Esophagus muscularis mucosa (tissue), 4 donors: ENCODE results near the gene ASAP2. TPM values are rescaled to one million over a fixed set of nuclear protein-coding genes. Genes with fewer than 3 reads are reported as not detected.

Experiments
- DNase-seq: peaks from one replicate; pipeline ENCODE4 v3.0.0-alpha.2; 2017; ENCODE audit errors: extremely low spot score
- H3K27ac ChIP-seq, 4 donors: fragments of 200-600 bp; sonication (generic); replicated peaks in 1 of 4; 1 replicate in 3 of 4; 2 replicates in 1 of 4; pipeline ENCODE4 v1.5.1; 2016 to 2019; ENCODE audit warnings: mild to moderate bottlenecking in 1 of 4
- H3K27me3 ChIP-seq, 4 donors: fragments of 200-600 bp; sonication (generic); one replicate each; pipeline versions ENCODE4 v1.5.1 to v1.6.0; 2016 to 2019
- H3K36me3 ChIP-seq, 4 donors: fragments of 200-600 bp; sonication (generic); one replicate each; pipeline ENCODE4 v1.5.1; 2016 to 2019
- H3K4me1 ChIP-seq, 4 donors: fragments of 200-600 bp; sonication (generic); one replicate each; pipeline ENCODE4 v1.5.1; 2016 to 2019
- H3K4me3 ChIP-seq, 4 donors: fragments of 200-600 bp; sonication (generic); 1 replicate in 2 of 4; 2 replicates in 2 of 4; pipeline ENCODE4 v1.5.1; 2016 to 2019; ENCODE audit warnings: mild to moderate bottlenecking in 4 of 4, moderate library complexity in 1 of 4
- H3K9me3 ChIP-seq, 4 donors: fragments of 200-600 bp; sonication (generic); 1 replicate in 3 of 4; 2 replicates in 1 of 4; pipeline ENCODE4 v1.5.1; 2016 to 2019
- EP300 ChIP-seq: sonication (generic); formaldehyde crosslinking; IDR thresholded peaks from one replicate; pipeline ENCODE4 v1.6.1; 2017; ENCODE audit warnings: antibody characterized with exemption
- POLR2A ChIP-seq: fragments of 450-650 bp; IDR thresholded peaks from one replicate; pipeline ENCODE4 v1.6.1; 2017; ENCODE audit warnings: antibody characterized with exemption, moderate library complexity, mild to moderate bottlenecking, low read depth
- POLR2AphosphoS5 ChIP-seq, 2 donors: sonication (generic); formaldehyde crosslinking; IDR thresholded peaks; one replicate each; pipeline ENCODE4 v1.6.1; 2017; ENCODE audit warnings: antibody characterized with exemption in 2 of 2
- WGBS: methylation state at CpG from one replicate; pipeline ENCODE4 v1.1.5; 2018; 5-methylcytosine and 5-hydroxymethylcytosine counted together
- intact Hi-C: fragments of 100-400 bp; cut with DNase I; formaldehyde crosslinking; loops from one replicate; pipeline ENCODE4 v1.15.1; 2023
- total RNA-seq, 4 donors: library from RNA; depleted of rRNA; stranded (reverse); fragments of >200 nt; gene quantifications; one replicate each; pipeline versions ENCODE4 v1.1.0 to v1.2.1, GENCODE V29; 2016
- TF ChIP-seq, protein P1 (sequence below), 3 experiments: fragments of 200-600 bp in 2 of 3; fragments of 450-650 bp in 1 of 3; sonication (generic) in 2 of 3; IDR thresholded peaks; one replicate each; pipeline ENCODE4 v1.5.1; 2017 to 2019; ENCODE audit warnings: antibody characterized with exemption in 3 of 3, mild to moderate bottlenecking in 2 of 3, moderate library complexity in 1 of 3

Gene ASAP2
- total RNA-seq, 4 donors from 2014 or later, result 18.7 to 24.0 (median 21.3) TPM

DNA sequence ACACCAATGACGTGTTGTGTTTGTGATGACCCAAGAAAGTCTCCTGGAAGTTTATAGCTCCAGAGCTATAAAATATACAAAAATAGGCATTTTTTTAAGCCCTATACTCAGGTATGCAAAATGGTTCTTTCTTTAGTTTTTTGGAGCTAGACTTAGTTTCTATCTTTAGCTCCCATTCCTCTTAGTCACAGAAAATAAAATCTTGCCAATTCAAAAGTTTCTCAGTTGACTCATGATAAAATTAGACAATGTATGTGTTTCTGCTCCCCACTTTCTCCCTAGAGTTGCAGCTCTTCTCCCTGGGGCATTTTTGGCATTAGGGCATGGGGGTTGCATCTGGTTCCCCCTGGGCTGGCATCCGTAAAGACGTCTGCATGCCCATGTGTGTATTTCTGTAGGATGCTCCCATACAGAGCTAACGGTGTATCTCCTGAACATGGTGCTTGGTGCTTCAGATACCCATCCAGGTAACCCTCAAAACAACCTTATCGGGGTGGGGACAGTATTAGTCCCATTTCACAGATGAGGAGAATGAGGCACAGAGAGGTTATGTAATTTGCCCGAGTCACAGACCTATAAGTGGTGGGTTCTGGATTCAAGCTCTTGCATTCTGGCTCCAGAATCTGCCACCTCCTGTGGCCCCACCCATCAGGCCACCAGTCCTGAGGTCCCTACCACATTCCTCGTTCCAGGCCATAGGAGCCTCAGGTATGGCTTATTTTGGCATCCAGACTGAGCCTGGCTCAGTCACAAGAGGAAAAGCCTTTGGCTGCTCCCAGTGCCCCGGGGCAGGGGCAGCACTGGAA is 43.1 kb upstream of the ASAP2 start:
- intact Hi-C loops, result no loop called here
- Histone ChIP-seq H3K27ac (peak overlapping the region in 3 of 4 donors; percentile 12 to 26 (median 22)), H3K4me1 (peaks cover 0 to 32% (median 14%) of the 10 kb centered on the region in 4 donors), H3K9me3 (no peaks in the 10 kb centered on the region), H3K36me3 (no peaks in the 10 kb centered on the region), H3K4me3 (no peak overlapping the region), H3K27me3 (no peaks in the 10 kb centered on the region)
- no peak for TF ChIP-seq POLR2AphosphoS5 (IDR thresholded peaks at IDR 0.05)
- no peak for TF ChIP-seq EP300
- TF ChIP-seq POLR2A, result no peak
- TF ChIP-seq, protein P1, sequence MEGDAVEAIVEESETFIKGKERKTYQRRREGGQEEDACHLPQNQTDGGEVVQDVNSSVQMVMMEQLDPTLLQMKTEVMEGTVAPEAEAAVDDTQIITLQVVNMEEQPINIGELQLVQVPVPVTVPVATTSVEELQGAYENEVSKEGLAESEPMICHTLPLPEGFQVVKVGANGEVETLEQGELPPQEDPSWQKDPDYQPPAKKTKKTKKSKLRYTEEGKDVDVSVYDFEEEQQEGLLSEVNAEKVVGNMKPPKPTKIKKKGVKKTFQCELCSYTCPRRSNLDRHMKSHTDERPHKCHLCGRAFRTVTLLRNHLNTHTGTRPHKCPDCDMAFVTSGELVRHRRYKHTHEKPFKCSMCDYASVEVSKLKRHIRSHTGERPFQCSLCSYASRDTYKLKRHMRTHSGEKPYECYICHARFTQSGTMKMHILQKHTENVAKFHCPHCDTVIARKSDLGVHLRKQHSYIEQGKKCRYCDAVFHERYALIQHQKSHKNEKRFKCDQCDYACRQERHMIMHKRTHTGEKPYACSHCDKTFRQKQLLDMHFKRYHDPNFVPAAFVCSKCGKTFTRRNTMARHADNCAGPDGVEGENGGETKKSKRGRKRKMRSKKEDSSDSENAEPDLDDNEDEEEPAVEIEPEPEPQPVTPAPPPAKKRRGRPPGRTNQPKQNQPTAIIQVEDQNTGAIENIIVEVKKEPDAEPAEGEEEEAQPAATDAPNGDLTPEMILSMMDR (IDR thresholded peaks at IDR 0.05), result no peak
- no peak for DNase-seq
- 82% methylated on average over 6 of the region's 8 CpGs for WGBS

DNA sequence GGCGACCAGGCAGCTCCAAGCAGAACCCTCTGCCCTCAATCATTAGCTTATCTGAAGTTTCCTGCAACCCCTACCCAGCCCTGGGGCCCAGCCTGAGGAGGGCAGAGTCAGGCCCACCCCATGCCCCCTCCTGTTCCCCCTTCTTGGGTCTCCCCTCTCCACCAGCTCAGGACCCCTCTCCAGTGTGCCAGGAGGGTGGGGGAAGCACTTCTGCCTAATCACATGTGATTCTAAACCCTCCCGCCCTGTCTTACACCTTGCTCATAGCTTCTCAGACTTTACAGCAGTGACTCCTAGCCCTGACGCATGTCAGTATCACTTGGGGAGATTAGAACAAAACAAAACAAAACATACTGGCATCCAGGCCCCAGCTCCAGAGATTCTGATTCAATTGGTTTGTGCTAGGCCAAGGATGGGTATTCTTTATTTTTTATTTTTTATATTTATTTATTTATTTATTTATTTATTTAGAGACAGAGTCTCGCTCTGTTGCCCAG is 42.5 kb upstream of the ASAP2 start:
- H3K27ac ChIP-seq, result peak overlapping the region in 2 of 4 donors; percentile 22 to 26
- TF ChIP-seq, protein P1 (IDR thresholded peaks at IDR 0.05), result no peak
- TF ChIP-seq POLR2AphosphoS5 (IDR thresholded peaks at IDR 0.05) (no peak), POLR2A (no peak)
- 94% methylated on average over 4 of the region's 4 CpGs for WGBS
- H3K4me3 ChIP-seq, result no peak overlapping the region
- H3K9me3 ChIP-seq, result no peaks in the 10 kb centered on the region
- no peaks in the 10 kb centered on the region for H3K36me3 ChIP-seq
- peaks cover 0 to 32% (median 14%) of the 10 kb centered on the region in 4 donors for H3K4me1 ChIP-seq
- intact Hi-C loops, result no loop called here
- H3K27me3 ChIP-seq, result no peaks in the 10 kb centered on the region
- DNase-seq, result no peak

DNA sequence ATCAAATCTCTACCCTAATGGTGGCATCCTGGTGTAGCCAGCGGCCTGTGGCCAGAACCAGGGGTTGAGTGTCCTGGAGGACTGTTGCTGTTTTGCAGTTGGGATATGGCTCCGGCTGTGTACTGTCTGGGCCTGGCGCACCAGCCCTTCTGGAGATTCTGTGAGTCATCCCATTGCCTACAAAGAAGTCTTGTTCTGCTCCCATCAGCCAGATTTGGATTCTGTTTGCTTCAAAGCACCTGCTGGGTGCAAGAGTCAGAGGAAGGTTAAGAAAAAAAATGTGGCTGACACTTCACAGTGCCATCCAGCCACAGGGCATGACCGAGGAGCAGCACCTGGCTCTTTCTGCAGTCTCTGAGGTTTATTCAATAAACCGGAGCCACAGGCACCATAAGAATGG is 41.0 kb upstream of the ASAP2 start:
- Histone ChIP-seq H3K4me1 (peaks cover 0 to 32% (median 14%) of the 10 kb centered on the region in 4 donors), H3K27me3 (no peaks in the 10 kb centered on the region), H3K27ac (peak overlapping the region in 2 of 4 donors; percentile 33 to 49), H3K9me3 (no peaks in the 10 kb centered on the region), H3K4me3 (no peak overlapping the region), H3K36me3 (no peaks in the 10 kb centered on the region)
- intact Hi-C loops, result no loop called here
- WGBS, result 94% methylated on average over 4 of the region's 5 CpGs
- TF ChIP-seq EP300 (no peak), POLR2A (no peak)
- no peak for DNase-seq

DNA sequence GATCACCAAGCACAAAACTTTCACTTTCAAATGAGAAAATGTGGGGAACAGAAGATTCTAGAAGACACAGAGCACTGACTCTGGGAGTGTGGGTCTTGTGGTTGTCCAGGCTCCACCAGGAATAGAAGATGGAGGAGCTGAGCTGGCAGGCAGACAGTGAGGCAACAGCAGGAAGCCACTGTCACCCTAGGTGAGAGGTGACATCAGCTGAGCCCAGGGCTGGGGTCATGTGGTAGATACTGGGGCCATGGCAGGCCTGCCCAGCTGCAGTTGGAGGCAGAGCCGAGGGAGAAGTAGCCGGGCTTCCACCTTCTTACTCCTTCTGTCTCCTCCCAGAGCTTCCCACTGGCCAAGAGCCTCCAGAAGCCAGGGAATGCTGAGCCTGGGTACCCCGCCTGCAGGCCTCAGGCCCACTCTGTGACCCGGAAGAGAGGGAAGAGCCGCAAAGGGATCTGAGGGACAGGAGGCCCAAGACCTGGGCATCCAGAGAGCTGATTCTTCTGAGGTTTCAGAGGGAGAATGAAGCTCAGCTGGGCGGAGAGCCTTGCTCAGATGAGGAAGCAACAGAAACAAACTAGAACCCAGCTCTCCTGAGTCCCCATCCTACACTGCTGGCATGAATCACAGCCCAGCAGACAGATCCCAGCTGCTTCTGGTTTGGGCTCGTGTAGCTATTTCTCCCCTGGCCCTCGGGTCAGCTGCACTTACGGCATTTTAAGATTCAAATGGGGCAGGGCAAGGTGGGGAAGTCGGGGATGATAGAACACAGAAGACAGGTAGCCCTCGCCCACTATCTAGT is 39.8 kb upstream of the ASAP2 start:
- no peak for TF ChIP-seq POLR2AphosphoS5 (IDR thresholded peaks at IDR 0.05)
- TF ChIP-seq POLR2A, result no peak
- TF ChIP-seq, protein P1 (IDR thresholded peaks at IDR 0.05), result no peak
- no peak for TF ChIP-seq EP300
- Histone ChIP-seq H3K4me1 (peaks cover 0 to 32% (median 14%) of the 10 kb centered on the region in 4 donors), H3K36me3 (no peaks in the 10 kb centered on the region), H3K27me3 (no peaks in the 10 kb centered on the region), H3K27ac (peak overlapping the region in 3 of 4 donors; percentile 25 to 47 (median 36)), H3K9me3 (no peaks in the 10 kb centered on the region), H3K4me3 (no peak overlapping the region)
- intact Hi-C loops, result no loop called here
- 72% methylated on average over 8 of the region's 11 CpGs for whole genome bisulfite sequencing
- no peak for DNase-seq
